ENCODE measurements around the gene FHAD1. TPM values are rescaled to one million over a fixed set of nuclear protein-coding genes. Genes with fewer than 3 reads are reported as not detected.
"Not testable (repeated sequence)": the region's sequence is repeated elsewhere in the genome, so short reads cannot be mapped to it uniquely, and the experiment has no call there.

FHAD1 gene
- polyA plus RNA-seq, 2 donors = 0.04 to 0.16 TPM

DNA sequence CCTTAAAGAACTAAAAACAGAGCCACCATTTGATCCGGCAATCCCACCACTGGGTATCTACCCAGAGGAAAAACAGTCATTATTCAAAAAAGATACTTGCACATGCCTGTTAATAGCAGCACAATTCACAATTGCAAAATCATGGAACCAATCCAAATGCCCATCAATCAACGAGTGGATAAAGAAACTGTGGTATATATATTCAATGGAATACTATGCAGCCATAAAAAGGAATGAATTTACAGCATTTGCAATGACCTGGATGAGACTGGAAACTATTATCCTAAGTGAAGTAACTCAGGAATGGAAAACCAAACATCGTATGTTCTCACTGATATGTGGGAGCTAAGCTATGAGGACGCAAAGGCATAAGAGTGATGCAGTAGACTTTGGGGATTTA is 51.0 kb downstream of the FHAD1 start:
- not testable (repeated sequence) for H3K4me1 ChIP-seq (ENCODE audit: control insufficient read depth in 2 of 2, insufficient read depth in 2 of 2, low read length in 1 of 2); H3K4me3 ChIP-seq (ENCODE audit: low read depth in 1 of 2, low read length in 2 of 2); H3K27me3 ChIP-seq (ENCODE audit: control insufficient read depth in 1 of 2, insufficient read depth in 2 of 2, low read length in 2 of 2); H3K27ac ChIP-seq (ENCODE audit: low read depth in 2 of 2, low read length in 1 of 2); H3K36me3 ChIP-seq (ENCODE audit: control insufficient read depth in 2 of 2, insufficient read depth in 2 of 2, low read length in 1 of 2); H3K9me3 ChIP-seq (ENCODE audit: control insufficient read depth in 2 of 2, insufficient read depth in 1 of 2, low read depth in 1 of 2, low read length in 1 of 2)
- 89 to 92% methylated on average over 4 of the region's 4 CpGs for WGBS, 2 donors

DNA sequence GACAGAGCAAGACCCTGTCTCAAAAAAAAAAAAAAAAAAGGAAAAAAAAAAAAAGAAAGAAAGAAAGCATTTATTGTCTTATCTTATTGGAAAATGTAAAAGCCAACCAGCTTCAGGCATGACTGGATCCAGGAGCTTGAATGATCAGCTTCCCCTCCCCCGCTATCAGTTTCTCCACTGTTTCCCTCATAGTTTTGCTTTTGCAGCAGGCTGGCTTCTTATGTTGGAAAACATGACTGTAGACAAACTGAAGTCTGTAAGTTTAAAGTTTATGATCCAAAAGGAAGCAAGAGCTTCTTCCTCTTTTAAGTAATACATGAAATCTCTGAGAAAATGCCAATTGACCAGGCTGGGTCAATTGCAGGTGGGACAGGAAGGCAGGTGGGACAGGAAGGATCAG is 52.2 kb downstream of the FHAD1 start:
- H3K27ac ChIP-seq (ENCODE audit: low read depth in 2 of 2, low read length in 1 of 2) = no peak overlapping the region
- no peaks in the 10 kb centered on the region for H3K9me3 ChIP-seq (ENCODE audit: control insufficient read depth in 2 of 2, insufficient read depth in 1 of 2, low read depth in 1 of 2, low read length in 1 of 2)
- 49 to 90% methylated on average over 1 of the region's 1 CpG for WGBS, 2 donors
- no peaks in the 10 kb centered on the region for H3K36me3 ChIP-seq (ENCODE audit: control insufficient read depth in 2 of 2, insufficient read depth in 2 of 2, low read length in 1 of 2)
- no peaks in the 10 kb centered on the region for H3K27me3 ChIP-seq (ENCODE audit: control insufficient read depth in 1 of 2, insufficient read depth in 2 of 2, low read length in 2 of 2)
- peaks cover 0 to 6% of the 10 kb centered on the region in 2 donors for H3K4me1 ChIP-seq (ENCODE audit: control insufficient read depth in 2 of 2, insufficient read depth in 2 of 2, low read length in 1 of 2)
- no peak overlapping the region for H3K4me3 ChIP-seq (ENCODE audit: low read depth in 1 of 2, low read length in 2 of 2)

DNA sequence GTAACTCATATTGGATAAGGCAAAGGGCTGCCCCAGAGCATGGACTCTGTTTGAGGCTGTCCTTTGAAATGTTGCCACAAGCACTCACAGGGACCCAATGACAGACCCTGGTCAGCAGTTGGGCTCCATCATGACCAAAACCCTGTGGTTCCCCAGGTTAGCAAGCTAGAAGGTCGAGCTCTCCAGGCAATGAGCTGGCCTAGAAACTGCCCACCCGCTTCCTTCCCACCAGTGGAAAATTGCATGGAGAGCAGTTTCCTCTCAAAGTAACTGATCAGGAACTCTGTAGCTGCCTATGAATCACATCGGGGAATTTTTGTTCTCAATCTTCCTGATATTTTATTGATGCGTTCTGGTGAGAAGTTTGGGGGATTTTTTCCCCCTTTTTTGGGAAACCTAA is 52.8 kb downstream of the FHAD1 start:
- H3K36me3 ChIP-seq (ENCODE audit: control insufficient read depth in 2 of 2, insufficient read depth in 2 of 2, low read length in 1 of 2) = no peaks in the 10 kb centered on the region
- no peak overlapping the region for H3K4me3 ChIP-seq (ENCODE audit: low read depth in 1 of 2, low read length in 2 of 2)
- H3K9me3 ChIP-seq (ENCODE audit: control insufficient read depth in 2 of 2, insufficient read depth in 1 of 2, low read depth in 1 of 2, low read length in 1 of 2) = no peaks in the 10 kb centered on the region
- no peak overlapping the region for H3K27ac ChIP-seq (ENCODE audit: low read depth in 2 of 2, low read length in 1 of 2)
- peaks cover 0 to 6% of the 10 kb centered on the region in 2 donors for H3K4me1 ChIP-seq (ENCODE audit: control insufficient read depth in 2 of 2, insufficient read depth in 2 of 2, low read length in 1 of 2)
- 70 to 72% methylated on average over 4 of the region's 4 CpGs for WGBS, 2 donors
- no peaks in the 10 kb centered on the region for H3K27me3 ChIP-seq (ENCODE audit: control insufficient read depth in 1 of 2, insufficient read depth in 2 of 2, low read length in 2 of 2)

DNA sequence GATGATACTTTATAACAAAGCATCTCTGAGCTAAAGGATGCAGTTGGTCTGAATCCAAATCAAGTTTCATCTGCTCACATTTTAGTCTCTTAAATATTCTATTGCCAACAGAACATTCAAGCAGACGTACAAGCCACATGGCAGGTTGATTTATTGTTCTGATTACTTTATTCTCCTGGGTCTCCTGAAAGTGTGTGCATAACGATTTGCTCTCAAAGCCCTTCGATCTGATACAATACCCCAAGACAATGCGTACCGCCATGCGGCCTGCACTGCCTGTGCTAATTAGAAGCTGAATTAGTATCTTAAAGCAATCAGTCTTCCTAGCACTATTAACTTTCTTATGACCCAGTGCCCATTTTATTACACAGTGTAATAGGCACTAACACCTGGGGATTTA is 56.9 kb downstream of the FHAD1 start:
- Histone ChIP-seq H3K36me3 (ENCODE audit: control insufficient read depth in 2 of 2, insufficient read depth in 2 of 2, low read length in 1 of 2) (no peaks in the 10 kb centered on the region), H3K4me3 (ENCODE audit: low read depth in 1 of 2, low read length in 2 of 2) (no peak overlapping the region), H3K27me3 (ENCODE audit: control insufficient read depth in 1 of 2, insufficient read depth in 2 of 2, low read length in 2 of 2) (no peaks in the 10 kb centered on the region), H3K9me3 (ENCODE audit: control insufficient read depth in 2 of 2, insufficient read depth in 1 of 2, low read depth in 1 of 2, low read length in 1 of 2) (no peaks in the 10 kb centered on the region), H3K4me1 (ENCODE audit: control insufficient read depth in 2 of 2, insufficient read depth in 2 of 2, low read length in 1 of 2) (no peaks in the 10 kb centered on the region), H3K27ac (ENCODE audit: low read depth in 2 of 2, low read length in 1 of 2) (no peak overlapping the region)
- 82 to 87% methylated on average over 6 of the region's 6 CpGs for WGBS, 2 donors

DNA sequence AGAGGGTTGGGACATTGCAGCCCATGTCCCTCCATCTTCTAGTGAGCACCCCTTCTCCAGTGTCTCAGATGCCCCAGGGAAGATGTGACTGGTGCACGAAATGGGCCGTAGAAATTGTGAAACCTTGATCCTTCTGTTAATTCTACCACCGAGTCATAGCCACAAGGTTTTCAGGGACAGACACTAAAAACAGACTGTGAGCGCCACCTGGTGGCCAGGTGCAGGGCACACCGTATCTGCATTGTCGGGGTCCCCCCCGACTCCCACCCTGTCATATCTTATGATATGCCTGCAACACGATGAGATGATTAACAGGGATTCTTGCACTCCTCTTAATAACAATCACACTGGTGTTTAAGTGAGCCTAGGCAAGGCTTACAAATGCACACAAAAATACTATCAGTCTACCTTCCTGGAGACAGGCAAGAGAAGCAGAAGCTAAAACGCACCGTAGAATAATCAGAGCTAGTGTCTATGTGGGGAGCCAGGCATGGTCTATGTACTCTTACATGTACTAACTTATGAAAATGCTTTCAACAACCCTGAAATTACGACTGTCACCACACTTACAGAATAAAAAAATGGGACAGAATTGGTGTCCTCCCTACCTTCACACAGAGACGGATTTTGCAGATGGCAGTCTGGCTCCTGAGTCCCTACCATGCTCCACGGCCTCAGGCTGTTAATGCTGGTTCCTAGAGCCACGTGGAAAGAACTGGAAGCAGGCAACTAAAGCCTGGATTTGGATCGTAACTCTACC is 57.9 kb downstream of the FHAD1 start:
- Histone ChIP-seq H3K36me3 (ENCODE audit: control insufficient read depth in 2 of 2, insufficient read depth in 2 of 2, low read length in 1 of 2) (no peaks in the 10 kb centered on the region), H3K27ac (ENCODE audit: low read depth in 2 of 2, low read length in 1 of 2) (no peak overlapping the region), H3K4me3 (ENCODE audit: low read depth in 1 of 2, low read length in 2 of 2) (no peak overlapping the region), H3K4me1 (ENCODE audit: control insufficient read depth in 2 of 2, insufficient read depth in 2 of 2, low read length in 1 of 2) (no peaks in the 10 kb centered on the region), H3K9me3 (ENCODE audit: control insufficient read depth in 2 of 2, insufficient read depth in 1 of 2, low read depth in 1 of 2, low read length in 1 of 2) (no peaks in the 10 kb centered on the region), H3K27me3 (ENCODE audit: control insufficient read depth in 1 of 2, insufficient read depth in 2 of 2, low read length in 2 of 2) (no peaks in the 10 kb centered on the region)
- 26 to 30% methylated on average over 15 of the region's 15 CpGs for WGBS, 2 donors

DNA sequence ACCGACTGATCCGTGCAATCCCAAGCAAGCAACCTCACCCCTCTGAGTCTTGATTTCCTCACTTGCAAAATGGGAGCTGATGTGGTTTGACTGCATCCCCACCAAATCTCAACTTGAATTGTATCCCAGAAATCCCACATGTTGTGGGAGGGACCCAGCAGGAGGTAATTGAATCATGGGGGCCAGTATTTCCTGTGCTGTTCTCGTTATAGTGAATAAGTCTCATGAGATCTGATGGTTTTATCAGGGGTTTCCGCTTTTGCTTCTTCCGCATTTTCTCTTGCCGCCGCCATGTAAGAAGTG is 58.4 kb downstream of the FHAD1 start:
- H3K4me1 ChIP-seq (ENCODE audit: control insufficient read depth in 2 of 2, insufficient read depth in 2 of 2, low read length in 1 of 2) = no peaks in the 10 kb centered on the region
- WGBS, 2 donors = 85 to 86% methylated on average over 7 of the region's 7 CpGs
- H3K4me3 ChIP-seq (ENCODE audit: low read depth in 1 of 2, low read length in 2 of 2) = no peak overlapping the region
- H3K9me3 ChIP-seq (ENCODE audit: control insufficient read depth in 2 of 2, insufficient read depth in 1 of 2, low read depth in 1 of 2, low read length in 1 of 2) = no peaks in the 10 kb centered on the region
- H3K27ac ChIP-seq (ENCODE audit: low read depth in 2 of 2, low read length in 1 of 2) = no peak overlapping the region
- no peaks in the 10 kb centered on the region for H3K27me3 ChIP-seq (ENCODE audit: control insufficient read depth in 1 of 2, insufficient read depth in 2 of 2, low read length in 2 of 2)
- H3K36me3 ChIP-seq (ENCODE audit: control insufficient read depth in 2 of 2, insufficient read depth in 2 of 2, low read length in 1 of 2) = no peaks in the 10 kb centered on the region

DNA sequence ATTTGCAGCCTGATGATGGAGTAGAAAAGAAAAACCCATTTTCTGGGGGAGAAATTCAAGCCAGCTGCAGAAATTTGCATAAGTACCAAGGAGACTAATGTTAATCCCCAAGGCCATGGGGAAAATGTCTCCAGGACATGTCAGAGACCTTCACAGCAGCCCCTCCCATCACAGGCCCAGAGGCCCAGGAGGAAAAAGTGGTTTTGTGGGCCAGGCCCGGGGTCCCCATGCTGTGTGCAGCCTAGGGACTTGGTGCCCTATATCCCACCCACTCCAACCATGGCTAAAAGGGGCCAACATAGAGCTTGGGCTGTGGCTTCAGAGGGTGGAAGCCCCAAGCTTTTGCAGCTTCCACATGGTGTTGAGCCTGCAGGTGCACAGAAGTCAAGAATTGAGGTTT is 59.3 kb downstream of the FHAD1 start:
- not testable (repeated sequence) for H3K9me3 ChIP-seq (ENCODE audit: control insufficient read depth in 2 of 2, insufficient read depth in 1 of 2, low read depth in 1 of 2, low read length in 1 of 2); H3K27me3 ChIP-seq (ENCODE audit: control insufficient read depth in 1 of 2, insufficient read depth in 2 of 2, low read length in 2 of 2); H3K4me3 ChIP-seq (ENCODE audit: low read depth in 1 of 2, low read length in 2 of 2); H3K36me3 ChIP-seq (ENCODE audit: control insufficient read depth in 2 of 2, insufficient read depth in 2 of 2, low read length in 1 of 2); H3K4me1 ChIP-seq (ENCODE audit: control insufficient read depth in 2 of 2, insufficient read depth in 2 of 2, low read length in 1 of 2); H3K27ac ChIP-seq (ENCODE audit: low read depth in 2 of 2, low read length in 1 of 2)
- WGBS, 2 donors = 34 to 93% methylated on average over 1 of the region's 1 CpG

DNA sequence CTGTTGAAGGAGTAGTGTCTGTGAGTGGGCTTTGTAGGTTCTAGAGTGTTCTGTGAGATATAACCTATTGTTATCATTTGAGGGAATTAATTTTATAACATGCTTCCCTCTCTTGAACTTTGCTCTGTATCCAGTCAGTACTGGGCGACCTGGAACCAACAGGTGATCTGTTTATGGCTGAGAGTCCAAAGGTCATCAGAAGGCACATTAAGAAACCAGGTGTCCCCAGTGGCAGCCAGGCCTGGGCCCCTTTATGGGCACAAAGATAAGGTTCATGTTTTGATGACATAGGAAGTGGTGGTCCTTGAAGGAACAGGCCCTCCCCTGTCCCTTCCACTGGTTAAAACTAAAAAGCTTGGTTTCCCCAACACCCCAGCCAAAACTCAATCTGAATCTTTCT is 61.1 kb downstream of the FHAD1 start:
- H3K27ac ChIP-seq (ENCODE audit: low read depth in 2 of 2, low read length in 1 of 2) = no peak overlapping the region
- no peaks in the 10 kb centered on the region for H3K4me1 ChIP-seq (ENCODE audit: control insufficient read depth in 2 of 2, insufficient read depth in 2 of 2, low read length in 1 of 2)
- no peaks in the 10 kb centered on the region for H3K36me3 ChIP-seq (ENCODE audit: control insufficient read depth in 2 of 2, insufficient read depth in 2 of 2, low read length in 1 of 2)
- H3K27me3 ChIP-seq (ENCODE audit: control insufficient read depth in 1 of 2, insufficient read depth in 2 of 2, low read length in 2 of 2) = no peaks in the 10 kb centered on the region
- no peak overlapping the region for H3K4me3 ChIP-seq (ENCODE audit: low read depth in 1 of 2, low read length in 2 of 2)
- peaks cover 3 to 4% of the 10 kb centered on the region in 2 donors for H3K9me3 ChIP-seq (ENCODE audit: control insufficient read depth in 2 of 2, insufficient read depth in 1 of 2, low read depth in 1 of 2, low read length in 1 of 2)
- 69 to 85% methylated on average over 1 of the region's 1 CpG for WGBS, 2 donors

DNA sequence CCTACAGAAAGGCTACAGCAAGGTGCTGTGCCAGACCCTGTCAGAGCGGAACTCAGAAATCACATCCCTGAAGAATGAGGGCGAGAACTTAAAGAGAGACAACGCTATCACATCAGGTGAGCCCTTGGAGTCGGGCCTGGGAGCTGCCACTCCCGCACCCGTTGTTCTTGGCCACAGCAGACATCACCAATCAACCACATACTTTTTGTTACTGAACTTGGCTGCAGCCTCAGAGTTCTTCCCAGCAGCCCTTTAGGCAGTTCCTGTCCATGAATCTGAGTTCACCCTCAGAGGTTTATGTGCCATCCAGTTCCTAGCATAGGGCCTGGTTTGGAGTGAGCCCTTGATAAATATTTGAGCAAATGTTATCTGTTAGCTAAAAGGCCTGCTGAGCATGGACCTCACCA is 61.6 kb downstream of the FHAD1 start:
- H3K27ac ChIP-seq (ENCODE audit: low read depth in 2 of 2, low read length in 1 of 2) = no peak overlapping the region
- 66 to 74% methylated on average over 6 of the region's 6 CpGs for WGBS, 2 donors
- H3K4me3 ChIP-seq (ENCODE audit: low read depth in 1 of 2, low read length in 2 of 2) = no peak overlapping the region
- no peaks in the 10 kb centered on the region for H3K36me3 ChIP-seq (ENCODE audit: control insufficient read depth in 2 of 2, insufficient read depth in 2 of 2, low read length in 1 of 2)
- H3K4me1 ChIP-seq (ENCODE audit: control insufficient read depth in 2 of 2, insufficient read depth in 2 of 2, low read length in 1 of 2) = no peaks in the 10 kb centered on the region
- H3K9me3 ChIP-seq (ENCODE audit: control insufficient read depth in 2 of 2, insufficient read depth in 1 of 2, low read depth in 1 of 2, low read length in 1 of 2) = peaks cover 3 to 4% of the 10 kb centered on the region in 2 donors
- no peaks in the 10 kb centered on the region for H3K27me3 ChIP-seq (ENCODE audit: control insufficient read depth in 1 of 2, insufficient read depth in 2 of 2, low read length in 2 of 2)

DNA sequence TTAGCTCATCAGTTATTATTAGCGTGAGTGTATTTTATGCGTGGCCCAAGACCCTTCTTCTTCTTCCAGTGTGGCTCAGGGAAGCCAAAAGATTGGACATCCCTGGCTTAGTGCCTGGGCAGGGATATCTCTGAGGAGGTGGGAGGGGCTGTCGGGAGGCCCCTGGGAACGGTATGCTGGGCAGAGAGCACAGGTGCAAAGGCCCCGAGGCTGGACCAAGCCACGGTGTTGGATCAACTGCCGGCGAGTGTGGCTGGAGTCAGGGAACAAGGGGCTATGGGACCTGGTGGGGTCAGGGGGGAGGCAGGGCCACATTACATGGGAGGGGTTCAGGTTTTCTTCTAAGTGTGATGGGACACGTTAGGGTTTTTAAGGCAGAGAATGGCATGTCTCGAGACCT is 62.7 kb downstream of the FHAD1 start:
- H3K27me3 ChIP-seq (ENCODE audit: control insufficient read depth in 1 of 2, insufficient read depth in 2 of 2, low read length in 2 of 2) = no peaks in the 10 kb centered on the region
- H3K36me3 ChIP-seq (ENCODE audit: control insufficient read depth in 2 of 2, insufficient read depth in 2 of 2, low read length in 1 of 2) = no peaks in the 10 kb centered on the region
- H3K4me1 ChIP-seq (ENCODE audit: control insufficient read depth in 2 of 2, insufficient read depth in 2 of 2, low read length in 1 of 2) = no peaks in the 10 kb centered on the region
- WGBS, 2 donors = 82 to 88% methylated on average over 10 of the region's 10 CpGs
- peaks cover 3 to 4% of the 10 kb centered on the region in 2 donors for H3K9me3 ChIP-seq (ENCODE audit: control insufficient read depth in 2 of 2, insufficient read depth in 1 of 2, low read depth in 1 of 2, low read length in 1 of 2)
- no peak overlapping the region for H3K27ac ChIP-seq (ENCODE audit: low read depth in 2 of 2, low read length in 1 of 2)
- H3K4me3 ChIP-seq (ENCODE audit: low read depth in 1 of 2, low read length in 2 of 2) = no peak overlapping the region

Data from esophagus (tissue), 2 donors.